ENCODE data around the gene UNK.
A peak's percentile ranks its signal among the peaks of the same experiment; 100 is the strongest.

DNA sequence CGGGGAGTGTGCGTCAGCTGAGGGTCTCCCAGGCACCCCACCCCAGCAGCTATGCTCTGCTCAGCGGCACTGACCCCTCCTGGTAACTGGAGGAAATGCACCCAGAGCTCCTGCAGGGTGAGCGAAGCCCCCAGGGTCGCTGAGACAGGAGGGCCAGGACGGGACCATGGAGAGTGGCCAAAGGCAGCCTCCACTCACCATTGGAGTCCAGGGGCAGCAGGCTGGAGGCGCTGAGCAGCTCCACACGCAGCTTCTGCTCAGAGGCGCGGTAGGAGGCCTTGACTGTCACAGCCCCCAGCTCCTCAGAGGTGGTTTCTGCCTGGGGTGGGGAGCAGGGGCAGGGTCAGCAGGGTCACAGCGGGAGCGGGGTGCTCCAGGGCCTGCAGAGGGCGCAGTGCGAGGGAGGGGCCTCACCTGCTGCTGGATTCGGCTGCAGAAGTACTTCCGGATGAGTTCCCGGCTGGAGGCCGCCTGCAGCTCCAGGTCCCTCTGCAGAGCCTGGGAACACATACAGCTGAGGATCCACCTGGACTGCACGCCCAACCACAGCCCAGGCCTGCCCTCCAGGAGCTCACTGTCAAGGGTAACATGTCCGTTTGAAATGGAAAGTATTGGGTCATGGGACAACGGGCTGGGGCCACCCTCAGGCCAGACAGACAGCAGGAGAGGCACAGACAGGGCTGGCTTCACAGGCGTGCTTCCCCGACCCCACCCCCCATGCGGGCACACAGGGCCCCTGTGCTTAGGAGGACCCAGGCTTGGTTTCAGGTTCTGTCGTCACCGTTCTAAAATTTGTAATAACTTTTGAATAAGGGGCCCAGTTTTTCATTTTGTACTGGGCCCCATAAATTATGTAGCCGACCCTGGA is 45.8 kb downstream of the UNK start:
- TF ChIP-seq, protein P1, sequence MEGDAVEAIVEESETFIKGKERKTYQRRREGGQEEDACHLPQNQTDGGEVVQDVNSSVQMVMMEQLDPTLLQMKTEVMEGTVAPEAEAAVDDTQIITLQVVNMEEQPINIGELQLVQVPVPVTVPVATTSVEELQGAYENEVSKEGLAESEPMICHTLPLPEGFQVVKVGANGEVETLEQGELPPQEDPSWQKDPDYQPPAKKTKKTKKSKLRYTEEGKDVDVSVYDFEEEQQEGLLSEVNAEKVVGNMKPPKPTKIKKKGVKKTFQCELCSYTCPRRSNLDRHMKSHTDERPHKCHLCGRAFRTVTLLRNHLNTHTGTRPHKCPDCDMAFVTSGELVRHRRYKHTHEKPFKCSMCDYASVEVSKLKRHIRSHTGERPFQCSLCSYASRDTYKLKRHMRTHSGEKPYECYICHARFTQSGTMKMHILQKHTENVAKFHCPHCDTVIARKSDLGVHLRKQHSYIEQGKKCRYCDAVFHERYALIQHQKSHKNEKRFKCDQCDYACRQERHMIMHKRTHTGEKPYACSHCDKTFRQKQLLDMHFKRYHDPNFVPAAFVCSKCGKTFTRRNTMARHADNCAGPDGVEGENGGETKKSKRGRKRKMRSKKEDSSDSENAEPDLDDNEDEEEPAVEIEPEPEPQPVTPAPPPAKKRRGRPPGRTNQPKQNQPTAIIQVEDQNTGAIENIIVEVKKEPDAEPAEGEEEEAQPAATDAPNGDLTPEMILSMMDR (IDR thresholded peaks at IDR 0.05): peak in 1 of 4 experiments; percentile 7
- no peak for TF ChIP-seq POLR2A (IDR thresholded peaks at IDR 0.05)
